Limb (tissue), 2 donors: ENCODE results near the gene SULT6B1.
A peak's percentile ranks its signal among the peaks of the same experiment; 100 is the strongest.
"Not testable (repeated sequence)": the region's sequence is repeated elsewhere in the genome, so short reads cannot be mapped to it uniquely, and the experiment has no call there.

ENCODE experiments used
- DNase-seq, 2 donors: peaks; one replicate each; pipeline ENCODE4 v3.0.0-alpha.2; 2016; ENCODE audit errors: extremely low spot score in 2 of 2

SULT6B1 gene

DNA sequence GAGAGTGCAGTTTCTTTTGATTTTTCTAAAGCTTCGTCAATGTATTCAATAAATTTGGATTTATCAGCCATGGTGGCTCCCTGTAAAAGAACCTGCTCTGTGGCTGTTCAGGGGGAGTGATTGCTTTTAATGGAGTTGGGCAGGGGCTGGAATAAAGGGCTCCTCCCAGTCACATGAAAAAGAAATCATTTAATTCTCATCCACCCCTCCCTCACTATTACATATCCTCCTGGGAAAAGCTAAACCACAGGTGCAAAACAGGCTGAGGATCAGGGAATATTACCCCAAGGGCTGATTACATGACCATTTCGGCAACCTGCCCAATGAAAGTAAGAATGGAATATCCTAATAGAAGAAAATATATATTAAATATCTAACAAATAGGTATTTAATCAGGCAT lies at the start of gene SULT6B1:
Gene SULT6B1 (minus strand): TSS at position 101 of the 400 bp plus-strand sequence. CDS start 30 bp downstream, at position 71.
- DNase-seq, result no peak

DNA sequence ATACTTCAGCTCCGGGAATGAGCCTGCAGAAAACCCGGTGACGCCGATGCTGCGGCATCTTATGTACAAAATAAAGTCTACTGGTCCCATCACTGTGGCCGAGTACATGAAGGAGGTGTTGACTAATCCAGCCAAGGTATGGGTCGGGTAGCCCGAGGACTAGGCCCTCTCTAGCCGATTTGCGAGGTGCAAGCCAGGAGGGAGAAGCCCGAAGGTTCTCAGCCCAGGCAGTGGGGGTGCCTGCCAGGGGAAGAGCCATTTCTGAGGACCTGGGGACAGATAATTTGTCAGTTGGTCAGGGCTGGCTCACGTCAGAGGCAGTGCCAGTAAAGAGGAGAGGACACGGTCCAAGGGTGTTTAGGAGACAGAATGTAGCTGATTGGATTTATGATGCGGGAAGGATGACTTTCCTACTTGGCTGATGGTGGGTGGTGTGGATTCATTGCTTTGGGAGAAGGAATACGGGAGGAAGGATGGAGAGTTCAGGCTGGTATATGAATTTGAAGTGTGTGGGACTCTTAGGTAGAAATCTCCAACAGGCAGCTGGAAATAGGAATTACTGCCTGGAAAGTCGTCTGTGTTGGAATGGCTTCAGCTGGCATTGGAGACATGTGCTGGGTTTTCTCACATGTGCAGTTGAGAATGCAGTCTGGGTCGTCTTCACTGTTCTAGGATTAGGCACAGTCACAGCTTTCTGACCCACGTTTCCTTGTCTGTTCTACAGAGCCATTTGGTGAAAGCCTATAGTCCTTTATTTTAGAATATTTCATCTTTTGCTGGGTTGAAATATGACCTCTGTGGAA lies 43.9 kb upstream of the SULT6B1 start:
- DNase-seq, result peak in 1 of 2 donors; percentile 48

- peak; percentile 92 to 93 for DNase-seq
Observed at GRCh38 chr2:37231241-37232130, 43.0 kb upstream of the SULT6B1 start, which contains the start of the genes CEBPZ and NDUFAF7. TSS of gene CEBPZ (minus strand) at chr2:37231596. CDS start at chr2:37231567, 29 bp downstream. TSS of gene NDUFAF7 (plus strand) at chr2:37231658. CDS start at chr2:37231706, 48 bp downstream.

- DNase-seq, result no peak
Observed at GRCh38 chr2:37230581-37230980, 42.1 kb upstream of the SULT6B1 start.

- DNase-seq, result no peak
Observed at GRCh38 chr2:37228788-37229187, 40.3 kb upstream of the SULT6B1 start.

- no peak for DNase-seq
Observed at GRCh38 chr2:37226863-37227262, 38.4 kb upstream of the SULT6B1 start.

DNA sequence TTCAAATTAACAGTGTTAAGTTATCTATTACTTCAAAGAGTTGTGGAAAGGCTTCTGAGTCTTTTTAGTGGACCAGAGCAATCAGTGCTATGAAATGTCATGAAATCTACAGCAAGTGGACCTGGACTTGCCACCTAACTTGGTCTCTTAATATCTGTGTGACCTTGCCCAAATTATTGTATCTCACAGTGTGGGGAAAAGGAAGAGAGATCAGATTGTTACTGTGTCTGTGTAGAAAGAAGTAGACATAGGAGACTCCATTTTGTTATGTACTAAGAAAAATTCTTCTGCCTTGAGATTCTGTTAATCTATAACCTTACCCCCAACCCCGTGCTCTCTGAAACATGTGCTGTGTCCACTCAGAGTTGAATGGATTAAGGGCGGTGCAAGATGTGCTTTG lies 36.7 kb upstream of the SULT6B1 start:
- not testable (repeated sequence) for DNase-seq

DNA sequence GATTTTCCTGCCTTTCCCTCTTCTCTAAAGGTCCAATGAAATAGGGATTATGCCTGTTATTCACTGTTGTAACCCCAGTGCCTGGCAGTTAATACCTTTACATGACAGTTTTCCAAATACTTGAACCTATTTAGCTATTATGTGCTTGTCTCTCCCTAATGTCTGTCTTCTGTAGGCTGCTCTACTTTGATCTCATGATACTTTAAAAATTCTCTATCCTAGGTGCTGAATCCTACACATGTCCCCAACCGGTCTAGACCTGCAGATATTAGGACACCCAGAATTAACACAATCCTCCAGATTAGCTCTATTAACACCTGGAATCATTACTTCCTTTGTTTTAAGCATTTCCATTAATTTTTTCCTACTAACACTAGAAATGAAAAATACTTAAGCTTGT lies 35.6 kb upstream of the SULT6B1 start:
- no peak for DNase-seq

DNA sequence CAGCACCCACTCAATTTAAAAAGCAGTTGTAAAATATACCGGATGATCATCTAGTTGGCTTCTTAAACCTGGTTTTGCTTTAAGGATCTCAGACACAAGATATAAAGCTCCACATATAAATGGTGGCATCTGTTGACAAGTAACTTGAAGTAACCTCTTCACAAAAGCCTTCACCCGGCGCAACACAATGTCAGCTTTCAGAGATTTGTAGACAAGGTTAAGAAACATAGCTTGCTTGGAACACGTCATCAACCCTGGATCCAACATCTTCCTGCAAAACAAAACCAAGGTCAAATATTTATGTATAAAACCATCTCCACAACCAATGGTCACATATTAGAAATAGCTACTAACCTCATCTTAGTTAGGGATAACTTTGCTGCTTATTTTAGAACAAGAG lies 34.7 kb upstream of the SULT6B1 start:
- DNase-seq, result no peak

GRCh38 chr2:37219046-37219445 lies 30.6 kb upstream of the SULT6B1 start:
- no peak for DNase-seq

DNA sequence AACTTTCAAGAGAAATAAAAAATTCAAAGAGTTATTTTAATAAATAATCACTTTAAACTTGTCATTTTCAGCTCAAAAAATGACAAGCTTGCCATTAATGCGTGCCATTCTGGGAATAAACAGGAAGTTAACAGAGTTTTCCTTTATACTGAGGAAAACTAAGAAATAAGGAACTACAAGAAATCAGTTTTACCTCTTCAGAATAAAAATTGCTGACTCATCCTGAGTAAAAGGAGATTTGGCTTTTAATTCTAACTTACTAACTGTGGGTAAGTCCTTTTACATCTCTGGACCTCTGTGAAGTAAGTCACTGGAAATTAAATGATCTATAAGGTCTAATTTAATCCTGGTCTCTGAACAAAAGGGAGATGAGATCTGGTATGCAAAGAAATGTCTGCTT lies 26.8 kb upstream of the SULT6B1 start:
- no peak for DNase-seq

DNA sequence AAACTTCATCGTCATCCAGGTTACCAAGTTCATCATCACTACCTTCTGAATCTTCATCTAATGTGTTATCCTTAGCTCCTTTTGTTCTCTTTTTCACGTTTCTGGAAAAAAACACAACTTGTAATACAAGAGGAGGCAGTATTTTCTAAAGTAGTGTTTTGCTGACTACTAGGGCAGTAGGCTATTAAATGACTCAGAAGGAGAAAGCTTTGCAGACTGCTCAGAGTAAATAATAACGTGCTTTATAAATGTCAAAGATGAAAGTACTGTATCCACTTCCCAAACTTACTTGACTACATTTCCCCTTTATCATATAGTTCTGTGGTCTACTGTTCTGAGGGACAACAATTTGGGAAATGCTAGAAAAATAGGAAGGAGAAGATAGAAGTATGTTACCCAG lies 23.5 kb upstream of the SULT6B1 start:
- no peak for DNase-seq

GRCh38 chr2:37211212-37211611 lies 22.7 kb upstream of the SULT6B1 start:
- no peak for DNase-seq

- not testable (repeated sequence) for DNase-seq
Observed at GRCh38 chr2:37206760-37207159, 18.3 kb upstream of the SULT6B1 start.

DNA sequence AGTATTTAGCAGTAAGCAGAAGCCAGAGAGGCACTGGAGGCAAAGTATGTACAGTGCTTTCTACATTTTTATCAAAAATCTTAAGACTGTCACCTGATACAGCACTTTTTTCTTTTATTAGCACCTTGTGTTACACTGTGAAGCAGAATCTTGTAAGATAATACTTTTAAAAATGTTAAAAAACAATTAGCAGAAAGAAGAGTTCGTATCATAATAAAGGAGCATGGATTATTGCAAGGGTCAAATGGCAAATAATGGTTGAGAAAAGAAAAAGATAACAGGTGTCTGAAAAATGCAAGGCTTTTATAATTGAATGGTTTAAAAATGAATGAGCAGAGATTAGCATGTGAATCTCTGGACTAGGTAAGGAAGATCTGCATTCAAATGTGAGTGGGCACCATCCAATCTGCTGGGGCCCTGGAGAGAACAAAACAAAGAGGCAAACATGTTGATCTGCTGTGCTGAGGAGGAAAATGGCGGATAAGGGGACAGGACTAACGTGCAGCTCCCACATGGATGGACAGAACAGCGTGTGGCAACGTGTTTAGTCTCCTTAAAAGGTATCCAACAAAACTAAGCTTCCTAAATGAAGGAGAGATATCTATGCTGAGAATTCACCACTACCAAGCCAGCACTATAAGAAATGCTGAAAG lies 17.3 kb upstream of the SULT6B1 start:
- DNase-seq, result no peak

DNA sequence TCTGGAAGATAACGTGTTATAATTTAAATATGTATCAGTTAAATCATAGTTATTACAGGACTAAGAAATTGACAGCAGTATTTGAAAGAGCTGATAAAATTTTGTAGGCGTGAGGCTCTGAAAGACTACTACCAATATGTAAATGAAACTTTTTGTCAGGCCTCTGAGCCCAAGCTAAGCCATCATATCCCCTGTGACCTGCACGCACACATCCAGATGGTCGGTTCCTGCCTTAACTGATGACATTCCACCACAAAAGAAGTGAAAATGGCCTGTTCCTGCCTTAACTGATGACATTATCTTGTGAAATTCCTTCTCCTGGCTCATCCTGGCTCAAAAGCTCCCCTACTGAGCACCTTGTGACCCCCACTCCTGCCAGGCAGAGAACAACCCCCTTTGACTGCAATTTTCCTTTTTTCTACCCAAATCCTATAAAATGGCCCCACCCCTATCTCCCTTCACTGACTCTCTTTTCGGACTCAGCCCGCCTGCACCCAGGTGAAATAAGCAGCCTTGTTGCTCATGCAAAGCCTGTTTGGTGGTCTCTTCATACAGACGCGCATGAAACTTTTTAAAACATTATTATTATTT lies 16.7 kb upstream of the SULT6B1 start:
- DNase-seq, result not testable (repeated sequence)

DNA sequence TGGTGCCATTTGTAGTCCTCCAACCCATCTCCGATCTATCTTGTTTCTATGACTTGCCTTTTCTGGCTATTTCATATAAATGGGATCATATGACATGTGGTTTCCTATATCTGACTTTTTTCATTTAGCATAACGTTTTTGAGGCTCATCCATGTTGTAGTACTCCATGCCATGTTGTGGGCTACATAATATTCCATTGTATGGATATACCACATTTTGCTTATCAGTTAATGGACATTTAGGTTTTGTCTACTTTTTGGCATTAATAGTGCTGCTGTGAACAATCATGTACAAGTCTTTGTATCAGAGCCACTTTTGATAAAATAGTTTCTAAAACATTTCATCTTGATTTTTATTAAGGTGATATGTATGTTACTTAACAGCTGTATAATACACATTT lies 15.2 kb upstream of the SULT6B1 start:
- DNase-seq, result no peak

DNA sequence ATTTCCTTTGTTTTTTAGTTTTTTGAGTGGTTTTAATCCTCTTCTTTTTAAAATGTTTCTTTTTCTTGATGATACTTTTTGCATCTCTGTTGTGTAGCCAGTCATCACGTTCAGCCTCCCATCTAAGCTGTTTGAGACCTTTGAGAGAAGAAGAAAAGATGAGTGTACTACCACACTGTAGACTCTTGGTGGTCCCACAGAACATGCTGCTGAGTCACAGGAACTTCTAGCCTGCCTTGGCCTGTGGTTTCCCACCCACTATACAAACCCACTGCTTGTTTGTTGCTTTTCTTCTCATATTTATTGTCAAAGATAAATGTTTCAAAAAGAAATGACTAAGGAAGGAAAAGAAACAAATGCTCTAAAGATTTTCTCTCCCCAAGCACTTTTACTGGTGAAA lies 13.3 kb upstream of the SULT6B1 start:
- no peak for DNase-seq

- DNase-seq, result no peak
Observed at GRCh38 chr2:37201208-37201607, 12.7 kb upstream of the SULT6B1 start.

- no peak for DNase-seq
Observed at GRCh38 chr2:37198681-37199065, 10.2 kb upstream of the SULT6B1 start.
